GM18520 (cell line): ENCODE data around the gene AGRN.
"Not testable (repeated sequence)": the region's sequence is repeated elsewhere in the genome, so short reads cannot be mapped to it uniquely, and the experiment has no call there.

Experiments
- ATAC-seq: cut with Tn5 transposase; IDR thresholded peaks from one replicate; pipeline ENCODE4 v1.9.1; 2021; ENCODE audit not compliant: unreplicated experiment

AGRN gene

DNA sequence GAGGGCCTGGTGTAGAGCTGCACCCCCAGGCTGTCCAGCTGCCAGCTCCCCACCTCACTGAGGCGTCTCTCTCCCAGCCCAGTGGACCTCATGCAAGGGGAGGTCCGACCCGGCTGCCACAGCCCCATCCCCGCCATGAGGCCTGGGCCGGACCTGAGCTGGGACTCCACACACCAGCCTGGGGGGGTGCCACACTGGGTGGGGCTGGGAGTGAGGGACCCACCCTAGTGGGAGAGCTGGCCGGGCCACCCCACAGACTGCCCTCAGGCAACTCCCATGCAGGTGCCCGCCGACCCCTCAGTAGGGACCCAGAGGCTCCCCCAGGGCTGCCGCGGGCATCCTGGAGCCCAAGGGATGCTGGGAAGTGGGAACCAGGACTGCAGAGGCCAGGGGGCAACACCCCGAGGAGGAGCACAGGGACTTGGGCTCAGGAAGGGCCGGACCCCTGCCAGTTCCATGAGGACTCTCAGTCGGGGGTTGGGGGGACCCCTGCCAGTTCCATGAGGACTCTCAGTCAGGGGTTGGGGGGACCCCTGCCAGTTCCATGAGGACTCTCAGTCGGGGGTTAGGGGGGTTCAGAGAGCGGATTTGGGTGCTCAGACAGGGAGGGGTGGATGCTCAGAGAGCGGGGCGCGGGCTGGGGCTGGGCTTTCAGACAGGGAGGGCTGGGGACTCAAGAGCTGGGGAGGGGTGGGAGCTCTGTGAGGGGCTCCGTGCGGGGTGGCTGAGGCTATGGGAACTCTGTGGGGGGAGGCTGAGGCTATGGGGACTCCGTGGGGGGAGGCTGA, 55.4 kb downstream of the AGRN start:
- ATAC-seq = no peak

- not testable (repeated sequence) for ATAC-seq
Measured at GRCh38 chr1:1077396-1077795, 57.5 kb downstream of the AGRN start.

DNA sequence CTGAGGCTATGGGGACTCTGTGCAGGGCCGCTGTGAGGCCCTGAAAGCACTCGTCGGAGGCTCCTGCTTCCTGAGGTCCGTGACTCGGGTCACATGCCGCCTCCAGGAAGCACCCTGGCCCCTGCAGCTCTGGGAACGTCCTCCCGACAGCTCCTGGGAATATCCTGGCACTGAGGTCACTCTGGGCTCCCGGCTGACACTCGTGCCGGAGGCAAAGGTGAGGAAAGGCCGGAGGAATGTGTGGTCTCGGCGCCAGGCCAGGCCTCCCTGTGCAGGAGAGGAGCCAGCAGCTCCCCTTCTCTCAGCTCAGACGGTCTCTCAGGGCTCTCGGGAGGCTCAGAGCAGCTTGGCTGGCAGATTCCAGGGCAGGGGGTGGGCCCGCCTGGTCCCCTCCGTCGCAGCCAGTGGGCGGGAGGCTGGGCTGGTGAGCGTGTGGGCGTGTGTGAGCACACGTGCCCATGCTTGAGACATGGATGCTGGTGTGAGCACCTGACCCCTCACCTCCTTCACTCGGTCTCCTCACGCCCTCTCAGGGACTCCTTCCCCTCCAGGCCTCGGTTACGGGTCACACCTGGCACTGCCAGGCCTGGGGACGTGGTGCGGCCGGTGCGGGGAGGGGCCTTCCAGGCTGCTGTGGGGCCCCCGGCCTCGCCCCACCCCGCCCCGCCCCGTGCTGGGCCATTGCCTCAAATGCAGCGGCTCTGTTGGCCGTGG, 59.6 kb downstream of the AGRN start:
- no peak for ATAC-seq

- ATAC-seq = no peak
Measured at GRCh38 chr1:1080122-1080757, 60.3 kb downstream of the AGRN start.

GRCh38 chr1:1080951-1081310, 61.0 kb downstream of the AGRN start:
- ATAC-seq = no peak

- no peak for ATAC-seq
Measured at GRCh38 chr1:1081311-1082238, 61.7 kb downstream of the AGRN start.

- ATAC-seq = no peak
Measured at GRCh38 chr1:1082239-1082775, 62.4 kb downstream of the AGRN start.

DNA sequence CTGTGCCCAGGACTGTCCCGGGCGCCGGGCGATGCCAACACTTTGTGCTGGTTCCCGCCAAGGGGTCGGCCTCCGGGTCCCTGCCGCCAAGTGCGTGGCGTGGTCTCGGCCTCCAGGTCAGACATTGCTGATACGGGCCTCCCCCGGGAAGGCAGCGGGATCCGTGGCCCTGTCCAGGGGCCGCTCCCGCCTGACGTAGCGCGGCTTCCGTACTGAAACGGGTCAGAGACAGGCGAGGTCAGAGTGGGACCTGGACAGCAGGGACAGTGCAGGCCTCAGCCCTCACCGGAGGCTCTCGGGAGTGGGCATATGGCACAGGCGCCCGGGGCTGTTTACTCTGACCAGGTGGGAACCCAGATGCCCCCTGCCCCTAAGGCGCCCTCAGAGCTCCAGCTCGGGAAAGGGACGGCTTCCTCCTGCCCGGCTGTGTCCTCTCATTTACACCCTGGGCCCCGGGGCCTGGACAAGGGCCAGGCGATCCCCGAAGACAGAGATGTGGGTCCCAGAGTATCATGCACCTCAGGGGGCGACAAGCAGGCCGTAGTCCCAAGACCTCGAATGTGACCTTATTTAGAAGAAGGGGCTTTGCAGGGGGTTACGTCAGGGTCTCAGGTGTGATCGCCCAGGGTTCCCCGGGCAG, 63.0 kb downstream of the AGRN start:
- ATAC-seq = no peak

DNA sequence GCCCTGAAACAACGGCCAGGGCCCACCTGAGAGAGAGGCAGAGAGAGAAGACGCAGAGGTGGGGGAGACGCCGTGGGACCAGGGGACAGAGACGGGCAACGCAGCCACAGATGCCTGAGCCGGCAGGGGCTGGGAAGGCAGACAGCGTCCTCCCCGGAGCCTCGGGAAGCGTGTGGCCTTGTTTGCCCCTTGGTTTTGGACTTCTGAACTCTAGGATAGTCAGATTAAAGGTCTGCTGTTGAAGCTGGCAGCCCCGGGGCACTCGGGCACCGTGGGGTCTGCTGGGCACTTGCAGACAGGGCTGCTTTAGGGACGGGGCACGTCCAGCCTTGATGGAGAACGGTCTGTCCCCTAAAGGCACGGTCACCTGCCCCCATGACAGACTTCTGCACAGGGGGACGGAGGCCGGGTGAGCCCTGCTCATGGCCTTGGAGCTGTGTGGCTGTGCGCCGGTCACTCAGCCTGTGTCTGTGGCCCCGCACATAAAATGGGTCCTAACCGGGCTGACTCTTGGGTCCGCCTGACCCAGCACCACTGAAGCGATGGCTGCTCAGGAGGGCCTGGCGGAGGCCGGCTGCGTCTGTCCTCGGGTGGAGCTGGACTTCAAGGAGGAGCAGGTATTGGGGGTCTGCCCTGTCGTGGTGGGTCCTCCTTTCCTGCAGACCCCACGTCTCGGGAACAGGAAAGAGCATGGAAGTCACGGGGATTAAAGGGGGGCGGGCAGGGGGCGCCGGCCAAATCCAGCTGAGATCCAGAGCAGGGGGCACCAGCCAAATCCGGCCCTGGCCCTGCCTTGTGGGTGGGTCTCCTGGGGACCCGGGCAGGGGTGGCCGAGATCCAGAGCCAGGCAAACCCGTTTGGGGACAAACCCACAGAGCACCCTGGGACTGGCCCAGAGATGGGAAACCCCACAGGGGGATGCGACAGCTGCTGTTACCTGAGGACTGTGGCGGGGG, 63.8 kb downstream of the AGRN start:
- no peak for ATAC-seq

DNA sequence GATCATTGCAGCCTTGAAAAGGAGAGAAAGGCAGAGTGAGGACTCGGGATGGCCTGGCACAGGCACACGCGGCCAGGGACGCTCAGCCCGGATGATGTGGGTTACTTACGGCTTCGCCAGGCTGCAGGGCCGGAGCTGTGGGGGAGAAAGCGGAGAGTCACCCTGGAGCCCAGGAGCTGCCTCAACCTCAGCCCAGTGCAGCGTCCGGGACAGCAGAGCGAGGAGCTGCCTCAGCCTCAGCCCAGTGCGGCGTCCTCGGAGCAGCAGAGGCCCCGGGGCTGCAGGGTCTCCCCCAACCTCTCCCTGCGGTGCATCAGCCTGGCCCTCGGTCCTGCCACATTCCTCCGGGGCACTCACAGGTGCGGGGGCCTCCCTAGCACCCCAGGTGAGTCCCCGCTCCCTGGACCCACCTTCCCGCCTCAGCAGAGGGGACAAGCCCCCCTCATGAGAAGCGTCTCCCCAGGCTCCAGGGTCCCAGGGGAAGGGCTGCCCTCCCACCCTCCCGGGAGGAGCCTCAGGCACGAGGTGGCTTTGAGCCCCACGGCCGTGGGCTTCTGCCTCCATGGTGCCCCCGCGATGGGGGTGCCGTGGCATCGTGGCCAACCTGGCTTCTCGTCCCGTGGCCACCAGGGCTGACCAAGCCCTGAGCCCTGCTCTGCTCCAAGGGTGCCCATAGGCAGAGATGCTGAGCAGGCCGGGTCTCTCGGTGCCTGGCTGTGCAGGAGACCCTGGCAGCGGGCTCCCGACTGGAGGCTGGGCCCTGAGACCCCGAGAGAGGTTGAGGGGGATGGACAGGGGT, 64.7 kb downstream of the AGRN start:
- ATAC-seq = no peak

DNA sequence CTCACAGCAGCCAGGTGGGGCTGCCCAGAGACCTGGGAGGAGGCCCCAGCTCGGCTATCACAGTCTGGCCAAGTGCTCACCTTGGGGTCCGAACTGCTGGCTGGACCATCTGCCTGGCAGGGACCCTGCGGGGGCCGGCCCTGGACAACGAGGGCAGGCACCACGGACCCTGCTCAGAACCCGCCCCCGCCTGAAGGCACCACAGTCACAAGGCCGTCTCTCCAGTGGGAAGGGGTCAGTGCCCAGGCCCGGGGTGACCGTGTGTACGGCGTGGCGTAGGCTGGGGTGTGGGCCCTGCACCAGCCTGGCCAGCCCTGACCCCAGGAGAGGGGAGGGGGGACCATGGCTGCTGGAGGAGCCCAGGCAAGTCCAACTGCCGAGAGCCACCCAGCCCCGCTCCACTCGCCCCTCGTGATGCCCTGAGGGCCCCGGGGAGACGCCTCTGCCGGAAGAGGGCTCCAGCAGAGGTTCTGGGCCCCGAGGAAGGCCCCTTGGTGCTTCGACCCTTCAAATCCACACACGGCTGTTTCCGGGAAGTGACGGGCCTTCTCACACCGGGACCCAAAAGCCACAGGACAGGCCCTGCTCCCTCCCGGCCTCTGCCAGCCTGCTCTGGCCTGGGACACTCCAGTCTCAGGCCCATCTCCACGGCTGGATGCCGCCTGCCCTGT, 65.4 kb downstream of the AGRN start:
- ATAC-seq = no peak

GRCh38 chr1:1085911-1086841, 66.3 kb downstream of the AGRN start:
- ATAC-seq = no peak

DNA sequence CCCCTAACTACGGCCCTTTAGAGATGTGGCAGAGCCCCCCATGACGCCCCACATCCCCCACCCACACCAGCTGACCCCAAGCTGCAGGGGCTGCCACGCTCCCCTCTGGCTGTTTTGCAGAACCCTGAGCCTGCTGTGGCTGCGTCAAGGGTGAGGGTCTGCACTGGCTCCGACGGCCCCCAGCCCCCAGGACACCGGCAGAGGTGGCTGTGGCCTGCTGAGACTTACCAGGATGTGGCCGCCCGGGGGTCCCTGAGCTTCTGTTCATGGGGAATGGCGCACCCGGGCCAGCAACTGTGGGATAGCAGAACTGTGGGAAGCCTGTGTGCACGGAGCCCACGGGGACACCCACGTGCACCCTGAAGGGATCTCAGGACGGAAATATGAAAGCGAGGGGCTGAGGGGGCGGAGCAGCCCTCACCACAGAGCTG, 67.0 kb downstream of the AGRN start:
- no peak for ATAC-seq

DNA sequence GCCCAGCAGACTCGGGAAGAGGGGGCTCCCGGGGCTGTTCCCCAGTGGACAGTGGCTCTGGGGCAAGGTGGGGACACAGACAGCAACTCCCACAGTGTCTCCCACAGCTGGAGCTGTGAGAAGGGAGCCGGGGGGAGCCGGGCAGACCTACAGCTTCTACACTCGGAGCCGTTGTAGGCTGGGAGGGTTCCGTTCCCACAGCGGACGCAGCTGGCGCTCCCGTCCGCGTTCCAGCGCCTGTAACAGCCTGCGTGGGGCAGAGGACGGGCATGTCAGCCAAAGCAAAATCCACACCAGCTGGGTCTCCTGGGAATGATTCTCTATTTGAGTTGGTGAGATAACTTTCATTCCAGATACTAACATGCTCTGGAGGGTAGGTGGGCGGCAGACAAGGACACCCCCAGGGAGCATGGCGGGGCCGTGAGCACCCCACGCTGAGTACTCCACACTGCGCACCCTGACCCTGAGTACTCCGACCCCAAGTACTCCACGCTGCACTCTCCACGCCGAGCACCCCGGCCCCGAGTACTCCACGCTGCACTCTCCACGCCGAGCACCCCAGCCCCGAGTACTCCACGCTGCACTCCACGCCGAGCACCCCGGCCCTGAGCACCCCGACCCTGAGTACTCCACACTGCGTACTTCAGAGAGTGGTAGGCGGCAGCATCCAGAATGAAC, 67.6 kb downstream of the AGRN start:
- ATAC-seq = no peak

DNA sequence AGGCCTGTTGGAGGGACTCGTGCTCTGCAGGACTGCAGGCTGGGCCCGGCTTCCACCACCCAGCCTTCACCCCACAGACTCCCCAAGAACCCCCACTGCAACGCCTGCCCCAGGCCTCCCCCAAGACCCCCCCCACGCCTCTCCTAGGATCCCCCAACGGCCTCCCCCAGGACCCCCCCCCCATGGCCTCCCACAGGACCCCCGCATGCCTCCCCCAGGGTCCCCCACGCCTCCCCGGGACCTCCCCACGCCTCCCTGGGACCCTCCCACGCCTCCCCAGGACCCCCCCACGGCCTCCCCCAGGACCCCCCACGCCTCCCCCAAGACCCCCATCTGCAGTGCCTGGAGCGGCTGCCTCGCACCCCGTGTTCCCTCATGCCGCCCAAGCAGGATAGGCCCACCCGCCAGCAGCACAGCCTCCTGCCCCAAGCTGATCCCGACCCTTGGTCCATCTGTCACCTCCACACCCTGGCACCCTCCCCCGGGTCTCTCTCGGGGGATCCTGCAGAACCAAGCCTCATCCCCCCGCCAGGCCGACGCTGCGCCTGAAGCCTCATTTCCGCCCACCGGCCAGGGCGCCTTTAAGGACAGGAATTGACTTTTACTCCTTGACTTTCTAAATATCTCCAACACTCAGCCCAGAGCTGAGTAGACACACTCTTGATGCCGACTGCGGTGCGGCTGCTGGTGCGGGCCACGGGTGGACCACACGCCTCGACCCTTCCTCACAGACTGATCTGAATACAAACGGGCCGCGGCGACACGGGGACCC, 68.3 kb downstream of the AGRN start:
- no peak for ATAC-seq
